ENCODE results near the gene DAPK1.

DAPK1 gene

DNA sequence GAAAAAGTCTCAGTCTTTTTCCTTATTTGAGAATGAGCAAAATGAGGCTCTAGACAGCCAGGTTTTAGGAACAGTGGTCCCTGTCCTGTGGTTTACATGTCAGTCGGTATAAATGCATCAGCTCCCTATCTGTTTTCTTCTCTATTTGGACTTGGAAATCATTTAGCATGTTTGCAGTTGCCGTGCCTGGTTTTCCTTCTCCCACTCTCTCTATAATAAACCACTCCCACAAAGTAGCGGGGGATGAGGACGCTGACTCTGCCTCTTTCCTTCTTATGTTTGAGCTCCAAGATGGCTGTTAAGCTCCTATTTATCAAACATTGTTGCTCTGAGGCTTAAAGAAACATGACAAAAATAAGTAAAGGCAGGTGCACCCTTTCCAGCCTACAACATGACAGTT is 171.1 kb downstream of the DAPK1 start:
- no peak for DNase-seq (ENCODE audit: low spot score)

DNA sequence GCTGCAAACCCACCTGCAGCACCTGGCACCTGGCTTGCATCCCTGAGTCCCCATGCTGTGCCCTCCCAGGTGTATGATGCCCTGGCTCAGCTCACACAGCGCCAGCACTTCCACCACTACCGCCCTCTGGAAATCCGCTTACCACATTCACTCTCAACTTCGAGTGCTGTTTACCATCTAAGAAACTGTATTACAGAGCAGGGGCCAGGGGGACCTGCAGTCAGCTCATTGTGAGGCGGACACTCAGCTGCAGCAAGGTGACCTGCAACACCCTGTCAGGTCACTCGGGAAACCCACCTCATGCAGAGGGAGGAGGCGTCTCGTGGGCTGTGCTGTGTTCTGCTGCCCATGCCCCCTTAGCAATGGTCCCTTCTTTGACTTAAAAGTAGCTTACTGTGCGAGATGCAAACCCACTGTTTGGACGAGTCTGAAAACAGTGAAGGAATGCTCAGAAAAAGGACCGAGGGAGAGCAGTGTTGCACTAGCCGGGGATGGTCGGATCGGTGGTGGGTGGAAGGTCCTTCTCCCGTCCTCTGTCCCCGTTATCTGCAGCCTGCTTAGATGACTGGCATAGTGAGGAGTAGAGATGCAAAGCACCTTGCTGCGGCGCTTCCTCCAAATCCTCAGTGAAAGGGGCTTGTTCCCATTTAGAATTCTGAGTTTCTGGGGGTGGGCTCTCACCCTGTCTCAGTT is 173.1 kb downstream of the DAPK1 start:
- DNase-seq (ENCODE audit: low spot score), result no peak

DNA sequence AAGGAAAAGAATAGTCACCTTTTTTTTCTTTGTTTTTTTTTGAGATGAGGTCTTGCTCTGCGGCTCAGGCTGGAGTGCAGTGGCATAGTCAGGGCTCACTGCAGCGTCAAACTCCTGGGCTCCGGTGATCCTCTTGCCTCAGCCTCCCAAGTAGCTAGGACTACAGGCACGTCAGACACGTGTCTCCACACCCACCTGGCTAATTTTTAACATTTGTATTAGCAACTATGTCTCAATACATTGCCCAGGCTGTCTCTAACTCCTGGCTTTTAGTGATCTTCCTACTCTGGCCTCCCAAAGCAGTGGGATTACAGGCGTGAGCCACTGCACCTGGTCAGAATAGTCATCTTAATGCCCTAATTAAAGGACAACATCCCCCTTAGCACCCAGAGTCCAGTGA is 173.8 kb downstream of the DAPK1 start:
- peak; percentile 62 for DNase-seq (ENCODE audit: low spot score)

DNA sequence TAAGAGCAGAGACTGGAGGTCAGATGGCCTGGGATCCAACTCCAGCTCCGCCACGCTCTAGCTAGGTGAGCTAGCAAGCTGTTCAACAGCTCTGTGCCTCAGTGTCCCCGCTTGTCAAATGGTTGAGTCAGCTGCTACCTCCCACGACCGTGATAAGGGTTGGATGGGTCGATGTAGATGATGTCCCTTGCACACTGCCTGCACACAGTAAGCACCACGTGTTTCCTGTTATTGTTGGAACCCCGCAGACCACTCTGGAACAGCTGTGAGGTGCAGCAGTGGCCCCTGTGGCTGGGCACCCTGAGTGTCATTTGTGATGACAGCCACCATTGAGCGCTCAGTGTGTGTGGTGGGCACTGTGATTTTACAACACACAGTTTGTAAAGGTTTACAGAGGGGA is 174.3 kb downstream of the DAPK1 start:
- DNase-seq (ENCODE audit: low spot score), result no peak

DNA sequence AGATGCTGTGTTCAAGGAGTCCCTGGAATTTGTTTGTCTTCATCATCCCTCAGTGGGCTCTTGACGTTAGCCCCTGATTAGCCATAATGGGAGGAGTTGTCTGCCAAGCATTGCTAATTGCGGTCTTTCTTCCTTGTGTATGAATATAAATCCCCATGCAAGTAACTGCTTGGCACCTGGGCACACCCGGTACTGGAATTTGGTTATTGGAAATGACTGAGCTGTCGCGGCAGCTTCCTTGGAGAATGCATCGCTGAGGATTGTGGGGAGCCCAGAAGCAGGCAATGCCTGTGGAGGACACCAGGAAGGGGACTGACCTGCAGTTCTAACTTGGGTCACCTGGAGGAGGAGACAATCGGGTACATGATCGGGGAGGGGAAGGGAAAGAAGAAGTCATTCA is 174.9 kb downstream of the DAPK1 start:
- DNase-seq (ENCODE audit: low spot score), result peak; percentile 23

DNA sequence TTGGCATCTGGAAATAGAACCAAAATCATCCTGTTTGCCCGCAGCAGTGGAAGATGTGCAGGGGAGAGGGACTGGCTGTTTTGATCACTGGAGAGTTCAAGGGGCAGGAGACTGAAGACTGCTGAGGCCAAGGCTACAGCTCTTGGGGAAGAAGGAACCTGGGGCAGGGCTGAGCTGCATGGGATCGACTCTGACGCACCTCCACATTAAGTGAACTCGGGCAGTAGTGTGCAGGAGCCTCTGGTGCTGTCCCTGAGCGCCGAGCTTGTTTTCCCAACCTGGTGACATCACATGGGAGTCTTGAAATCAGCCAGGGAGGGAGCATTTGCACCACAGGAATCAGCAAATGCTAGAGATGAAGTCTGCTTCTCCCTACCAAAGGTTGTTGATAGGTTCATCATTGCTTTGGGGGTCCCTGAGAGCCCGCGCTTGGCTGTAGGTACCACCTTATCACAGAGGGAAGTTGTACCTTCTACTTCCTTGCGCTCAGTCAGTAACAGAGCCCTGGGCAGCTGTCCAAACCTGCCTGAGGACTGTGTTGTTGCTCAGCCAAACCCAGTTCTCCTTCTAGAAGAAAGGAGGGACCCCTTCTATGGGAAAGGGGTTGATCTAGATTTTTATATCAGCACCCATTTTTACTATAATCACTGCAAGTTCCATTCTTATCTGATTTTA is 175.9 kb downstream of the DAPK1 start:
- no peak for DNase-seq (ENCODE audit: low spot score)

DNA sequence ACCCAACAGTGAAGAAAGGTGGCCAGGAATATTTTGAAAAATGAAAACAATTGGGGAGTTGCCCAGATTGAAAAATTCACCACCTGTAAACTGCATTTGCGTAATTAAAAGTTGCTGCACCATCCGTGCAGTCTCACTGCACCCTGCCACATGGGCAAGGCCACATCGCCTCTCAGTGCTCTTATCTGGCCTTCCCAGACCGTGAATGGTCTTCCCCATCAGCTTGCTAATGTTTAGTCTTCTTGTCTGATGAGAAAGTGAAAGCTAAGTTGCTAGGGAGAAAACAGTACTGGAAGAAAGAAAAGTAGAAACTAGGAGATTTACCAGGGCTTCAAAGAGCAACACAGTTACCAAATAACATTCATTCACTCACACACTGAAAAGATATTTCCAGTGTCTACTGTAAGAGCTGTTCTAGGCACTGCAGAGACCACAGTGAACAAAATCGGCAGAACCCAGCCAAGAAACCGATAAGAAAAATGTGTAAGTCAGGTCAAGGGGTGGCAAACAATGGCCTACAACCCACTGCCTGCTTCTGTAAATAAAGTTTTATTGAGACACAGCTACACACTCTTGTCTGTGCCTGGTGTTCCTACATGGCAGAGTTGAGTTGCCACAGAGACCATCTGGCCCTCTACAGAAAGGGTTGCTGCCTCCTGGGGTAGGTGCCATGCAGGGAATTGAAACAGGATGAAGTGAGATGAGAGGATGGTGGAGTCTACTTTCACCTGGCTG is 177.1 kb downstream of the DAPK1 start:
- DNase-seq (ENCODE audit: low spot score), result no peak

DNA sequence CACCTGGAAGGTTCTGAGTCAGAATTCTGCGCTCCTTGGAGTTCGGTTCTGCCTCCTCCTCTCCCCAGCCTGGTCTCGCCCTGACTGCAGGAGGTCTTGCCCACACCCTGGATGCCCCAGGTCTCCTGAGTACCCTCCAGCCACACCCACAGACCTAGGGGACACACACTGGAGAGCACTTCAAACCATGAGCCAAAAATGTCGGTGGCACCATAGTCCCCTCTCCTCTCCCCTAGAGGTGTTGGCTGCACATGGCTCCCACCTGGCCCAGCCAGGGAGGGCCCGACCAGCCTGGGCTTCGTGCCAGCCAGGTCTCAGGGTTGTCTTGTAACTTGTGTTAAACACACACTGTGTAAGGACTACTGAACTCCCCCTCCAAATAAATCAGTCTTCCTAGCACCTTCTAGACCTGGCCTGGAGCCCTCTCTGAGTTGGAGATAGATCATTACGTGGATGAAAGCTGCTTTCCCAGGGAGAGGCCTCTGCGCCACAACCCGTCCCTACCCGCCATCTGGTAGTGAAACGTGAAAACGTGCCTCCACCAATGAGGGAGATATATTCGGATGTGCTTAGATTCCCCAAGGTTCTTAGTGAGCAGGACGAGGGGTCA is 178.3 kb downstream of the DAPK1 start:
- no peak for DNase-seq (ENCODE audit: low spot score)

DNA sequence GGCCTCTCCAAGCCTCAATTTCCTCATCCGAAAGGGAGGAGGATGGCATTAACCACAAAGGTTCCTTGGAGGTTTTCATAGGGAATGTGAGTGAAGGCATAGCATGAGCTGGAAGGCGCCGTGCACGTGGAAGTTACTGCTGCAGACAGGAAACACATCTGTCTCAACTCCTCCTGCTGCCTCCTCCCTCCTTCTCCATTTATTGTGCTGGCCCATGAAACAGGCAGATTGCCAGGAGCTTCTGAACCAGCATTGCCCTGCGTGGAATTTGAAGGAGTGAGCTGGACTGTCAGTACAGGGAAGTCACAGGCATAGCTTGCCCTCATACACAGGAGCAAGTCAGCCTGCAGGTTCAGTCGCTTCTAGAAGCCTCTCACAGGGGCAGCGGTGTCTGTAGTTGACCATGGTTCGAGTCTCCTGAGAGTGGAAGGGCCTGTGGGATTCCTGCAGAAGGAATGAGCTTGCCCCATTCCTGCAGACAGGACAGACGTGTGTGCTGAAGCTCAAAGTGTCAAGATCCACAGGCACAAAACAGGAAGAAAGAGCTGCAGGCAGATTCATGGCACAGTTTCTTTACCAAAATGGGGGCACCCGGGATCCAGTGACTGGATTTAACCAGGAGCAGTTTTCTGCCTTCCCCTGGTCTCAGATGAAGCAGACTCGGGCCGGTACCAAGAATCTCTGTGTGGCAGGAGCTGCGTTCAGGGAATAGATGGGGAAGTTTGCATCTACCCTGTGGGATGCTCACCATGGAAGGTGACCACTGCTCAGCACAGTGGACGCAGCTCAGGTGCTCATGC is 179.5 kb downstream of the DAPK1 start:
- peak; percentile 30 for DNase-seq (ENCODE audit: low spot score)

DNA sequence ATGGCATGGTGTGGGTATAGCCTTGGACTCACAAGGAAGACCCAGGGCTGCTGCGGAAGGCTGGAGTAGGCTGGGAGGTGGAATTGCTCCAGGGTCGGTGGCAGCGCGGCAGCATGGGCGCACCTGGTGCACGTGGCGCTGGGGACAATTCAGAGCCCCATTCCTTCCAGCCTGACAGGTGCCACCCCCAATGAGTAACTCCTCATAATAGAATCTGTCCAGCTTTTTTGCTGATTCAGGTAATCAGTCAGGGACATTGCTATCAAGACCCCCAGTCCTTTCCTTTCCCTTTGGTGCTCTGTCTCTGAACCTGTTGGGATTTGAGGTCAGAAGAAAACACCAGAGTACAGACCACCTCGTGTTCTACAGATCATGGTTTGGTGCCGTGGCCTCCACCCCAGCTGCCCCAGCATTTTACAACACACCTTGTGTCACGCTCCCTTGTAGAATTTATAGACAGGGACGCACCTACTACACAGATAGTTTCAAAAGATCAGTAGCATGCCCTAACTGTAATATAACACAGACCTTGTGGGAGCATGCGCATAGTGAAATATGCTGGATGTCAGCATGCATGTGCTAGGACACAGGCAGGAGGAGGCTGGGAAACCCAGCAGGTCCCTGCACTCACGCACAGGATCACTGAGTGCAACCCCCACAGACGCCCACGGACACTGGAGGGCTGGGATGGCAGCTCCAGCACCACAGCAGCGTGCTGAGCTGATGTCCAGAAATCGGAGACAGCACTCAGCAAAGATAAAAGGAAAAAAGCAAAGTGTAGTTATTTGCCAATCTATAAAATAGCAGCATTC is 180.3 kb downstream of the DAPK1 start:
- no peak for DNase-seq (ENCODE audit: low spot score)

DNA sequence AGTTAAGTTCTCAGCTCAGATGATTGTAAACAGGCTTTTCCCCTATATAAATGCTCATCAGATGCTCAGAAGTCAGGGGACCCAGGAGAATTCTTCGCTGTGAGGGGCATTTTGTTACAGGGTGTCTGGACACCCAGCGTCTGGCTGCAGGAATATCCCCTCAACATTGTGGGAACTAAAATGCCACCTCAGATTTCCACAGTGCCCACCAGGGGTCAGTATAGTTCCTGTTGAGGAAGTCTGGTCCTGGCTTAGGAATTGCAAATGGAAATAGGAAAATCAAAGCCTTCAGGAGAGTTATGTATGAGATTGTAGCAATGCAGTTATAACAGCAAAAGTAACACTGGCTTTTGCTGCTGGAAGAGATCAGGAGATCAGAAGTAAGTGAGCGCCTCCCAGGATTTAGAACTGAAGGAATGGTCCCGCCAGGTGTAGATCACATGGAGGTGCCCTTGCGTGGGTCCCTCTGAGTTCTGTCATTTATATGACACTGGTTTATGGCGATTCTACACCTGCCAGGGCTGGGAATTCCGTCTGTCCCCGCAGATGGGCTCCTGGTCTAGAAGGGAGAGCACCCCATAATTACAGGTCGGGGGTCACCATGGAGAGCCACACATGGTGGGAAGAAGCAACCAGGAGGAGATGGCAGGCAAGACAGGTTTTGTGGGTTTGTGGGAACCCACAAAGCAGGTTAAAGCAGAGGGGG is 181.1 kb downstream of the DAPK1 start:
- peak; percentile 64 for DNase-seq (ENCODE audit: low spot score)

DNA sequence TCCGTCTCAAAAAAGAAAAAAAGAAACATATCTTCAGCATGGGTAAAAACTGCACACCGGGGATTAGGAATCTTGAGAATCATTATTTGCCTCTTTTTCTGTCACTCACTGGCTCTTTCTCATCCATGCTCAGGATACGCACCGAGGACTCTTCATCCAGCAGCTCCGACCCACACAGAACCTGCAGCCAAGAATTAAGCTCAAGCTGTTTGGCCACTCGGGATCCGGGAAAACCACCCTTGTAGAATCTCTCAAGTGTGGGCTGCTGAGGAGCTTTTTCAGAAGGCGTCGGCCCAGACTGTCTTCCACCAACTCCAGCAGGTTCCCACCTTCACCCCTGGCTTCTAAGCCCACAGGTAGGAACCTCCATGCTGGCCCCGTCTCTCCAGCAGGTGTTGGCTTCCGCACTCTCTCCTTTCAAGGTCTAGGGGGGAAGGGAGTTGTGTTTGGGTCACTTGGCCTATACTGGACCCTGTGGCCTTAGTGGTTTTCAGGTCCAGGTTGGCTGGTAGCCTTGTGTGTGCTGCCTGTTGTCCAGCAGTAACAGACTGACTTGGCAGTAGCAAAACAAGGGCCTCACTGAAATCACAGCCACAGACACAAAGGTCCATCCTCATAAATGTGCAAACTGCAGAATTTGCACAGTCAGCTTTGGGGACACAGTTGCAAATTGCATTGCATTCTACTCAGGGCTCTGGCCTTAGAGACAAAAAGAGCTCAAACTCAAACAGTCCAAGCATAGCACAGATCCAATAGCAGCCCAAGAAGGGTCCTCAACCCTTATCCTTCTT is 183.8 kb downstream of the DAPK1 start:
- no peak for DNase-seq (ENCODE audit: low spot score)

DNA sequence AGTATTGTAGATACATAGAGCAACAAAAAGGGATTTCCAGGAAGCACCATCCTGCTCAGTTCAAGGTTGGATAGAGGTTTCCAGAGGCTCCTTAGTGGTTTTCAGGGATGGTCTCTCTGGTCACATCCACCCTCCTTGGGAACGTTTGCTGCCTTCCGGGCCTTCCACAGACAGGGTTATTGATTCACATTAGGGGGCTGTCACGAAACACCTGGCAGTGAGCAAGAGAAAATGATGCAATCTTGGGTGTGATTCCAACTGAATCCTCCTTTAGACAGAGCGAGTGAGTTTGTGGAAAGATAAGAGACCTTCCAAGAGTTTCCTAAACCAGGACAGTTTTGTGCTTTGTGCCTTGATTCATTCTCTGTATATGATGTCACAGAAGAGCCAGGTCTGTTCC is 184.4 kb downstream of the DAPK1 start:
- DNase-seq (ENCODE audit: low spot score), result no peak

DNA sequence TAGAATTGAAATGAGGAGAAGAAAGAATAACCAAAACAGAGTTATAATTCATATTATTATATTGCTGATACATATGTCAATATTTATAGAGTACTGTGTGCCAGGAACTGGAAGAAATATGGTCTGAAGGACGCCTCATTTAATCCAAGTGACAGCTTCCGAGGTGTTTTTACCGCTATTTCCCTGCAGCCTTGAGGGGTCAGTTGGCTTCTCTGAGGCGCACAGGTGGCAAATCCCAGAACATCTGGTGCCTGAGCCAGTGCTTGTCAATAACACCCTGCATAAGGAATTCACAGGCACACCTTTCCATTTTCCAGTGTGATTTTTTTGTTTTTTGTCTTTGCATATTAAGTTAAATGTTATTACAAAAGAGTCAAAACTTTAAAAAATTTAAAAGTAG is 185.0 kb downstream of the DAPK1 start:
- DNase-seq (ENCODE audit: low spot score), result no peak

DNA sequence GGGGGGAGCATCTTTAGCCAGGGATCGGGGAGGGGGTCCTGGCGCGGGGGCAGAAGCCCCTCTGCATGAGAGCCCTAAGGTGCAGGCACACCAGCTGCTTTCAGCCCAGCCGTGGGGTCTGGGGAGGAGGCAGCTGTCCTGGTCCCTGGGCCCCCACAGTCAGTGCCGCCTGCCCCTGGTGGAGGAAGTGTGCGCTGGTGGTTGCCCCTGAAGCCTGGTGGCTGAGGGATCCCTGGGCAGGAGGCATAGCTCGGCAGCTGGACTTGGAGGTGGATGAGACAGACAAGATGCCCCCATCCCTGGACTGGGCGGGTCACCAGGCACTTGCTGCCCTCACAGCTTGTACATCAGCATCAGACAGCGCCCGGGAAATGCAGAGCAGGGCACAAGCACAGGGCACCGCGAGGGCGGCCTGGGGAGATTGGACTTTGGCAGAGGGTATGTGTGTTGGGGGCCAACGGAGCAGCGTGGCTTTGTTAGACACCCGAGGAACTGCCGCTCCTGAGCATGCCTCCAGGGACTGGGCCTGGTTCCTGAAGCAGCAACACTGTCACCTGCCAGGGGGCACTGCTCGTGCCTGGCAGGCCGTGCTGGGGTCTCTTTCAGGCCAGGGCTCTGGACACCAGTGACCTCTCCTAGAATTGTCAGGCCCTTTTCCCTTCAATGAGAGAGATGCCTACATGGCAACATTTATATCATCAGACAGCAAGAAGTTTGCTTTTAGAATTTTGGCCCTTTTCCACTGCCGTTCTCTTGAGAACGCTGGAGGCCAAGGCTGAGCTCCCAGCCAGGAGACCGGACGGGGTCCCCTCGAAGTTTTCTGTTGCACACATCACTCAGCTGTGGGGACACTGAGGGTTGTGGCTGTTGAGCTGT is 186.3 kb downstream of the DAPK1 start:
- no peak for DNase-seq (ENCODE audit: low spot score)

DNA sequence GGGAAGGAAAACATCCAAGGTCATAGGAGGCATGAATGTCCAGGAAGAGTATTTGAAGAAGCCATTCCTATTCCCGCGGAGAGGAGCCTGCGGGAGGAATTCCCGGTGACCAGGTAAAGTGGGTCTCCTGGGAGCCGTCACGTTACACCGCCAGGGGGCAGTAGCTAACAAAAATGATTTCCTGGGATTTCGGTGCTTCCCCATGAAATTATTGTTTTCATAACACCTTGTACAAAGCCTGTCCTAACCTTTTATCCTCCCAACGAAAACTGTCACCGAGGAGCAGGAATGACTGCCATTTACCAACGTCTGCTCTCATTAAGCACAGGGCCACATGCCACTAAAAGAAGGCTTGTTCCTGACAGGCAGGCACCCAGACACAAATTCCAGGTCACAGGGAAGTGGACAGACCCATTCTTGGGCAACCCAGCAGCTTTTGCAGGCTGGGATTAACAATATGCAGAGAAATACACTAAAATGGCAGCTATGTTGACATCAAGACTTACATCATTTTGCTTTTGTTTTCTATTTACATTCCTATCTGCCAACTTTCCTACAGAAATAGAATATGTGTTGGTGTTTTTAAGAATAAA is 187.1 kb downstream of the DAPK1 start:
- DNase-seq (ENCODE audit: low spot score), result peak; percentile 52

DNA sequence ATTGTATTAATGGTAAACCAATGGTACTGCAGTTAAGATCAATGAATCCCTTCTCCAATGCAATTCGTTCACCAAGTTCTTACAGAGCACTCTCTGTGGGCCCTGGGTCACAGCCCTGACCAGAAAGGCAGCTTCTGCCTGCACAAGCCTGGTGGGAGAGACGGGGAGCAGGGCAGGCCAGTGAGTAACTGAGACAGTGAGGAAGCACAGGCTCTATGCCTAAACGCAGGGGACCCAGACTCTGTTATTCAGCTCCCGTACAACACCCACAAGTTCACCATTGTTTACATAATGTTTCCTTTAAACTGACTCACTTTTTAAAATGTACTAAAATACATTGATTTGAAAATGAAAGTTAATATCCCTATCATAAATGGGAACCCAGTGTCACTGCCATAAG is 187.8 kb downstream of the DAPK1 start:
- no peak for DNase-seq (ENCODE audit: low spot score)

DNA sequence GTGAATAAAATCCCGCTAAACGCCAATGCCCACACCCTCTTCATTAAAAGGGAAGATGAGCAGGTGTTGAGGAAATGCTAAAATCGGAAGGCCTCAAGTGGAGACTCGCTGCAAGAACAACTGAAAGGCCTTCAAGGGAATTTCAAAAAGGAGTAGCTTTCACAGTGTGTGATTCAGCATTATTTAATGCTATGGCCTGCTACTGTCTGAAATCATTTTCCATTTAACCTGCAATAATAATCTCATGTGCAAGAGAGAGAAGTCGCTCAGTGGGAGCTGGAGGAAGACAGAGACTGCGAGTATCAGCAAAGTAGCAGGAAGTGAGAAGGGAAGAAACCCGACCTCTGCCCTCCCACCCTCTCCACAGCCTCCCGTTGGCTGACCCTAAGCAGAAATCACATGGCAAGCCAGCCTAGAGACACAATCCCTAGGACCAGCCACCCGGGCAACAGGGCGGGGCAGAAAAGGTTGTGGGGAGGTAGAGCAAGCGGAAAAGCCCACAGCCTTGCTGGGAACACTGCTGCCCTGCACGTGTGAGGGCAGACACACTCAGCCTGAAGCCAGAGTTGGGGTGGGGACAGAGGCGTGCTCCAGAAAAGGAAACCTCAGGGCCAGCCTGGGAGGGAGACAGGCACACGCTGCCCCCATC is 188.3 kb downstream of the DAPK1 start:
- no peak for DNase-seq (ENCODE audit: low spot score)
